ENCODE measurements around the gene HERPUD2.

Gene HERPUD2

DNA sequence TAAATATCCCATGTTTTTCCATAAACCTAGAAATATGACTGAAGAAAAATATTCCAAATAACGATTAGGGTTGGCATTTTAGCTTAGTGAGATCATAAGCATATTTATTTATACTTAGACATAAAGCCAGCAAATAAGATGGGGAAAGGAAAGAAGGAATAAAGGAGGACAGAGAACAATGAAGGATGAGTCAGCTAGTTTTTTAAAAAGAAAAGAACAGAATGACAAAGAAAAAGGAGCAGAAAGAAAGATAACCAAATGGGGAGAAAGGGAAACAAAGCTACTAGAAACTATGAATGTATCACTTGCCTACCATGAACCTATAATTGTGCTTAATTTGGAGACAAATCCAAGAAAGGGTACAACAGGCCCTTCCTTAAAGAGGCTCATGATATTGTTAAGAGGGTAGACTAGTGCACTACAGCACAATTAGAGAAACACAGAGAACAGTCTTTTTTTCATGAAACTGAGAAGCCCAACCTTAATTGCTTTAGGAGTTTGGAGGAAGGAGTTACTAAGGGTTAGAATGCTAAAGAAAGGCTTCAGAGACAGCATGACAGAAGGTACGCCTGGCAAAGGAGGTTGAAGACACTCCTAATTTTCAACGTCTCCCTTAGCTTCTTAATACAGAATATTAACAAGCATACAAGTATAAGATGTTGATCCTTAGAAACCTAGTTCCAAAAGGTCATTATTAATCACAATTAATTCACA lies 23.9 kb downstream of the HERPUD2 start:
- TF ChIP-seq ZBTB7A (IDR thresholded peaks at IDR 0.05; ENCODE audit: low read depth) = no peak
- no peak for TF ChIP-seq RAD21 (IDR thresholded peaks at IDR 0.05; ENCODE audit: low read depth)
- no peak for TF ChIP-seq TEAD4 (IDR thresholded peaks at IDR 0.05)
- TF ChIP-seq, protein P1, sequence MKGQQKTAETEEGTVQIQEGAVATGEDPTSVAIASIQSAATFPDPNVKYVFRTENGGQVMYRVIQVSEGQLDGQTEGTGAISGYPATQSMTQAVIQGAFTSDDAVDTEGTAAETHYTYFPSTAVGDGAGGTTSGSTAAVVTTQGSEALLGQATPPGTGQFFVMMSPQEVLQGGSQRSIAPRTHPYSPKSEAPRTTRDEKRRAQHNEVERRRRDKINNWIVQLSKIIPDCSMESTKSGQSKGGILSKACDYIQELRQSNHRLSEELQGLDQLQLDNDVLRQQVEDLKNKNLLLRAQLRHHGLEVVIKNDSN (IDR thresholded peaks at IDR 0.05) = no peak
- no peak for TF ChIP-seq FOXM1 (IDR thresholded peaks at IDR 0.05; ENCODE audit: borderline replicate concordance, low read depth)
- no peak for TF ChIP-seq YY1 (IDR thresholded peaks at IDR 0.05; ENCODE audit: low read depth)
- TF ChIP-seq CREB1 (IDR thresholded peaks at IDR 0.05; ENCODE audit: low read depth) = no peak
- TF ChIP-seq, protein P2, sequence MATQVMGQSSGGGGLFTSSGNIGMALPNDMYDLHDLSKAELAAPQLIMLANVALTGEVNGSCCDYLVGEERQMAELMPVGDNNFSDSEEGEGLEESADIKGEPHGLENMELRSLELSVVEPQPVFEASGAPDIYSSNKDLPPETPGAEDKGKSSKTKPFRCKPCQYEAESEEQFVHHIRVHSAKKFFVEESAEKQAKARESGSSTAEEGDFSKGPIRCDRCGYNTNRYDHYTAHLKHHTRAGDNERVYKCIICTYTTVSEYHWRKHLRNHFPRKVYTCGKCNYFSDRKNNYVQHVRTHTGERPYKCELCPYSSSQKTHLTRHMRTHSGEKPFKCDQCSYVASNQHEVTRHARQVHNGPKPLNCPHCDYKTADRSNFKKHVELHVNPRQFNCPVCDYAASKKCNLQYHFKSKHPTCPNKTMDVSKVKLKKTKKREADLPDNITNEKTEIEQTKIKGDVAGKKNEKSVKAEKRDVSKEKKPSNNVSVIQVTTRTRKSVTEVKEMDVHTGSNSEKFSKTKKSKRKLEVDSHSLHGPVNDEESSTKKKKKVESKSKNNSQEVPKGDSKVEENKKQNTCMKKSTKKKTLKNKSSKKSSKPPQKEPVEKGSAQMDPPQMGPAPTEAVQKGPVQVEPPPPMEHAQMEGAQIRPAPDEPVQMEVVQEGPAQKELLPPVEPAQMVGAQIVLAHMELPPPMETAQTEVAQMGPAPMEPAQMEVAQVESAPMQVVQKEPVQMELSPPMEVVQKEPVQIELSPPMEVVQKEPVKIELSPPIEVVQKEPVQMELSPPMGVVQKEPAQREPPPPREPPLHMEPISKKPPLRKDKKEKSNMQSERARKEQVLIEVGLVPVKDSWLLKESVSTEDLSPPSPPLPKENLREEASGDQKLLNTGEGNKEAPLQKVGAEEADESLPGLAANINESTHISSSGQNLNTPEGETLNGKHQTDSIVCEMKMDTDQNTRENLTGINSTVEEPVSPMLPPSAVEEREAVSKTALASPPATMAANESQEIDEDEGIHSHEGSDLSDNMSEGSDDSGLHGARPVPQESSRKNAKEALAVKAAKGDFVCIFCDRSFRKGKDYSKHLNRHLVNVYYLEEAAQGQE (IDR thresholded peaks at IDR 0.05; ENCODE audit: low read depth) = no peak
- no peak for TF ChIP-seq EP300 (IDR thresholded peaks at IDR 0.05; ENCODE audit: borderline replicate concordance)

DNA sequence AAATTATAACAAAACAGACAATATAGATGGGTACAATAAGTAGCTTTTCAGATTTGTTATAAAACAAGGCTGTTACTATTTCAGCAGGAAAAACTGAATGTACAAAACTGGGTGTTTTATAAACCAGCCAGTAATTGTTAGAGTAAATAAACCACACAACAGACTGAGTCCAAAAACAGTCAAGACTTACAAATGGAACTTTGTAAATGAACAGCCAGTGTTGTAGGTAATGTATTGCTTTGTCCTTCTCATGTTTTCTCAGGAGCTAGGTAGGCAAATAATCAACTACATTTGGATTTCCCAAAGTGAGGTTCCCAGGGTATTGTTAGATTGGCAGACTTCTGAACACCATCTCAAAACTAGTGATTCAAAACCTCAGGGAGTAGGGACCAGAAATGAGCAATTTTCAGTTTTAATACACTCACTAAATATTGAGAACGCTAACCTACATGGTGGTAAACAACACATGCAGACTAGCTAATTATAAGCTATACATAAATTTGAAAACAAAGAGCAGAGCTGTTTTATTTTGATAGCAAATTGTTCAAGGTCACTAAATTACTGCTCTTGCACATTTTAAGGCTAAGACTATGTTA lies 36.2 kb downstream of the HERPUD2 start:
- TF ChIP-seq YY1 (IDR thresholded peaks at IDR 0.05; ENCODE audit: low read depth) (no peak), TAF1 (IDR thresholded peaks at IDR 0.05; ENCODE audit: low read depth) (no peak), RAD21 (IDR thresholded peaks at IDR 0.05; ENCODE audit: low read depth) (no peak), ZBTB7A (IDR thresholded peaks at IDR 0.05; ENCODE audit: low read depth) (no peak), FOXM1 (IDR thresholded peaks at IDR 0.05; ENCODE audit: borderline replicate concordance, low read depth) (no peak), TCF12 (IDR thresholded peaks at IDR 0.05; ENCODE audit: low read depth) (no peak)
- TF ChIP-seq, protein P1 (IDR thresholded peaks at IDR 0.05) = no peak
- TF ChIP-seq, protein P3, sequence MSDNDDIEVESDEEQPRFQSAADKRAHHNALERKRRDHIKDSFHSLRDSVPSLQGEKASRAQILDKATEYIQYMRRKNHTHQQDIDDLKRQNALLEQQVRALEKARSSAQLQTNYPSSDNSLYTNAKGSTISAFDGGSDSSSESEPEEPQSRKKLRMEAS (IDR thresholded peaks at IDR 0.05) = no peak
- TF ChIP-seq, protein P2 (IDR thresholded peaks at IDR 0.05; ENCODE audit: low read depth) = no peak

DNA sequence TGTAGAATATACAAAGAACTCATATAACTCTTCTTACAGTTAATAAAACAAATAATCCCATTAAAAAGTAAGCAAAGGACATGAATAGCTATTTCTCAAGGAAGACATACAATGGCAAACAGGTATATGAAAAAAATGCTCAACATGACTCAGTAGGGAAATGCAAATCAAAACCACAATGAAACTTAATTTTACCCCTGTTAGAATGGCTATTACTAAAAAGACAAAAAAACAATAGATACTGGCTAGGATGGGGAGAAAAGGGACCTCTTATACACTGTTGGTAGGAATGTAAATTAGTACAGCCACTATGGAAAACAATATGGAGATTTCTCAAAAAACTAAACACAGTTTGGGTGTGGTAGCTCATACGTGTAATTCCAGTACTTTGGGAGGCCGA lies 37.8 kb downstream of the HERPUD2 start:
- TF ChIP-seq, protein P3 (IDR thresholded peaks at IDR 0.05) = no peak

DNA sequence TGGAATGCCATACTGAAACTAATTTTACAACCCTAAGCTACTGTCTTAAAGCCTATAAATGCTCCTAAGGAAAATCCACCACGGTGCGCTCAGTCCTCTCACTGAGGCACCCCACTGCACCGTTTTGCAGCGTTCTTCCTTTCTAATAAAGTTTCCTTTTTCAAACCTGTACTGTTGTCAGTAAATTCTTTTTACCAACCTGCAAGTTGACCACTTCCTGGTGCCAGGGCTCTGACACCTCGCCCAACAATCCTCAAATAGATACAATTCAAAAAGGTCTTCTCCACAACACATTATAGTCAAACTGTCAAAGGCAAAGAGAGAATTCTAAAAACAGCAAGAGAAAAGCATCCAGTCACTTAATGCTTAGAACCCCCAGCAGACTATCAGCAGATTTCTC lies 42.8 kb downstream of the HERPUD2 start:
- TF ChIP-seq ZBTB7A (IDR thresholded peaks at IDR 0.05; ENCODE audit: low read depth) (no peak), TEAD4 (IDR thresholded peaks at IDR 0.05) (no peak), EP300 (IDR thresholded peaks at IDR 0.05; ENCODE audit: borderline replicate concordance) (no peak)

DNA sequence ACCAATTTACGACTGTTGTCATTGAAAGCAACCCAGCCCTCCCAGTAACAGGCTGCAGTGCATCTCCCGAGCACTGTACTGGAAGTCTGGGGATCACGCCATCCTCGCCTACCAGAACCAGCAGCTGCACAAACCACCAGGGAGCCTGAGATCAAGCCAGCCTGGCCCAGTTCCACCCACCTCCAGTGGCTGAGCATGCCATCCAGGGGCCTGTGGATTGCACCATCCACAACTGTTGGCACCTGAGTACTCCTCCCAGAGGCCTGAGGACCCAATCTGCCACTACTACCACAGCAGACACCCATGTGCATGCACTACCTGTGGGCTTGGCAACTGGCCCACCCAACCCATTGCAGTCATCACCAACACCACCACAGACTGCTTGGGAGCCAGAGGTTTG lies 44.2 kb downstream of the HERPUD2 start:
- TF ChIP-seq, protein P1 (IDR thresholded peaks at IDR 0.05) = no peak
- TF ChIP-seq, protein P3 (IDR thresholded peaks at IDR 0.05) = no peak
- TF ChIP-seq EGR1 (IDR thresholded peaks at IDR 0.05) = no peak
- TF ChIP-seq YY1 (IDR thresholded peaks at IDR 0.05; ENCODE audit: low read depth) = no peak
- TF ChIP-seq, protein P2 (IDR thresholded peaks at IDR 0.05; ENCODE audit: low read depth) = no peak
- TF ChIP-seq TCF12 (IDR thresholded peaks at IDR 0.05; ENCODE audit: low read depth) = no peak
- no peak for TF ChIP-seq CEBPB (IDR thresholded peaks at IDR 0.05)
- no peak for TF ChIP-seq ZBTB7A (IDR thresholded peaks at IDR 0.05; ENCODE audit: low read depth)
- no peak for TF ChIP-seq EP300 (IDR thresholded peaks at IDR 0.05; ENCODE audit: borderline replicate concordance)
- TF ChIP-seq TAF1 (IDR thresholded peaks at IDR 0.05; ENCODE audit: low read depth) = no peak
- no peak for TF ChIP-seq RAD21 (IDR thresholded peaks at IDR 0.05; ENCODE audit: low read depth)
- TF ChIP-seq CREB1 (IDR thresholded peaks at IDR 0.05; ENCODE audit: low read depth) = no peak
- no peak for TF ChIP-seq NFIC (IDR thresholded peaks at IDR 0.05)
- TF ChIP-seq FOXM1 (IDR thresholded peaks at IDR 0.05; ENCODE audit: borderline replicate concordance, low read depth) = no peak
- TF ChIP-seq TEAD4 (IDR thresholded peaks at IDR 0.05) = no peak

Measured in Ishikawa (cell line).